ENCODE data around the gene OSBPL10. TPM values are rescaled to one million over a fixed set of nuclear protein-coding genes. Genes with fewer than 3 reads are reported as not detected.
"Not testable (repeated sequence)": the region's sequence is repeated elsewhere in the genome, so short reads cannot be mapped to it uniquely, and the experiment has no call there.

The OSBPL10 gene
- 17.3 and 20.2 TPM in 2 replicates for total RNA-seq

- DNase-seq (ENCODE audit: low read depth, low spot score) = peak; percentile 82
These were observed at the start of gene OSBPL10, which contains the start of gene ZNF860 for GRCh38 chr3:31981206-31982181. Gene OSBPL10, minus strand, starts transcription at chr3:31981262. Its CDS starts 83 bp downstream, at chr3:31981179. Gene ZNF860, plus strand, starts transcription at chr3:31981750. Its CDS starts 7,330 bp downstream, at chr3:31989080.

GRCh38 chr3:32026593-32026992 is 45.5 kb upstream of the OSBPL10 start:
- no peak for DNase-seq (ENCODE audit: low read depth, low spot score)

GRCh38 chr3:32022947-32023346 is 41.9 kb upstream of the OSBPL10 start:
- DNase-seq (ENCODE audit: low read depth, low spot score) = no peak

GRCh38 chr3:32021748-32022147 is 40.7 kb upstream of the OSBPL10 start:
- DNase-seq (ENCODE audit: low read depth, low spot score) = no peak

- DNase-seq (ENCODE audit: low read depth, low spot score) = no peak
These were observed 40.1 kb upstream of the OSBPL10 start for GRCh38 chr3:32021155-32021554.

GRCh38 chr3:32018757-32019564 is 37.9 kb upstream of the OSBPL10 start:
- DNase-seq (ENCODE audit: low read depth, low spot score) = peak; percentile 8

GRCh38 chr3:32017286-32017685 is 36.2 kb upstream of the OSBPL10 start:
- DNase-seq (ENCODE audit: low read depth, low spot score) = no peak

GRCh38 chr3:32015638-32016037 is 34.6 kb upstream of the OSBPL10 start:
- DNase-seq (ENCODE audit: low read depth, low spot score) = not testable (repeated sequence)

GRCh38 chr3:32010699-32011098 is 29.6 kb upstream of the OSBPL10 start:
- not testable (repeated sequence) for DNase-seq (ENCODE audit: low read depth, low spot score)

- DNase-seq (ENCODE audit: low read depth, low spot score) = no peak
These were observed 28.9 kb upstream of the OSBPL10 start for GRCh38 chr3:32009957-32010356.

GRCh38 chr3:32009101-32009500 is 28.0 kb upstream of the OSBPL10 start:
- no peak for DNase-seq (ENCODE audit: low read depth, low spot score)

GRCh38 chr3:32004113-32004765 is 23.2 kb upstream of the OSBPL10 start:
- no peak for DNase-seq (ENCODE audit: low read depth, low spot score)

- DNase-seq (ENCODE audit: low read depth, low spot score) = no peak
These were observed 22.3 kb upstream of the OSBPL10 start for GRCh38 chr3:32003380-32003779.

GRCh38 chr3:32002561-32003368 is 21.7 kb upstream of the OSBPL10 start:
- DNase-seq (ENCODE audit: low read depth, low spot score) = no peak

- DNase-seq (ENCODE audit: low read depth, low spot score) = no peak
These were observed 19.8 kb upstream of the OSBPL10 start for GRCh38 chr3:32000877-32001276.

GRCh38 chr3:31999907-32000439 is 18.9 kb upstream of the OSBPL10 start:
- DNase-seq (ENCODE audit: low read depth, low spot score) = no peak

GRCh38 chr3:31997500-31997899 is 16.4 kb upstream of the OSBPL10 start:
- no peak for DNase-seq (ENCODE audit: low read depth, low spot score)

- DNase-seq (ENCODE audit: low read depth, low spot score) = no peak
These were observed 15.1 kb upstream of the OSBPL10 start for GRCh38 chr3:31996195-31996594.

- not testable (repeated sequence) for DNase-seq (ENCODE audit: low read depth, low spot score)
These were observed 14.0 kb upstream of the OSBPL10 start for GRCh38 chr3:31995026-31995425.

GRCh38 chr3:31993843-31994242 is 12.8 kb upstream of the OSBPL10 start:
- no peak for DNase-seq (ENCODE audit: low read depth, low spot score)
